ENCODE results near the gene DAND5. TPM values are rescaled to one million over a fixed set of nuclear protein-coding genes. Genes with fewer than 3 reads are reported as not detected.

Gene DAND5
- total and polyA plus RNA-seq, 2 of the 13 experiments (the other 11 are each of a cell fraction or from before 2014, with no cell fraction given) = 0.04 TPM; not detected in 1

DNA sequence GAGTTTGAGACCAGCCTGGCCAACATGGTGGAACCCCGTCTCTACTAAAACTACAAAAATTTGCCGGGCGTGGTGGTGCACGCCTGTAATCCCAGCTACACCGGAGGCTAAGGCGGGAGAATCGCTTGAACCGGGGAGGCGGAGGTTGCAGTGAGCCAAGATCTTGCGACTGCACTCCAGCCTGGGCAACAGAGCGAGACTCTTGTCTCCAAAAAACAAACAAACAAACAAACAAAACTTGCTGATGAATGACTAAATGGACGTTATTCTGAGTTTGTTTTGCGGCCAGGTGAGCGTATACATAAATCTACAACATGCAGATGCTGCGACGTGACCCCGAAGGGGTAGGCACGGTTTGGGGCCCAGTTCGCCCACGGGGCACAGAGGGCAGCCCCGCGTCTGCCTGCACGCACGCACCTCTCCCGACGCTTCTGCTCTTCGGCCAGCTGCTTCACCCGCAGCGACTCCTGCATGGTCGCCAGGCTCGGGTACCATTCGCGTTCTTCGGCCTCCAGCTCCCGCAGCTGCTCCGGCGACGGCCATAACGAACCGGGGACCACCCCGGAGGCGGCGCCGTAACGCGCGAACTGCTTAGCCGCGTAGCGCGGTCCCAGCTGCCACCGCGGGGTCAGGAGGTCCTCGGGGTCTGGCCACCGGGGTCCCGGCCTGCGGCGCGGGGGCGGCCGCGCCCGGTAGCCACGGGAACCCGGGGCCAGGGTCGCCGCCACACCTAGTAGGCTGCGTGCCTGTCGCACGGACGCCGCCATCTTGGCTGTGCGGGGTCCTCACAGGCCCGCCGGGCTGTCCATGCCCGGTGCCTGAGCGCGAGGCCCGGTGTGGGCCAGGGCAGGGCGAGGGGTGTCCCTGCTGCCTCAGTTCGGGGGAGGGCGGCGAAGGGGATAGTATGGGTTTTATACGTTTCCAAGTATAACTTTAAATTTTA, 12.7 kb upstream of the DAND5 start, which contains the start of gene GADD45GIP1 (continued):
- TF ChIP-seq NFIC (IDR thresholded peaks at IDR 0.05; ENCODE audit: low read length) (no peak; the same call in 1 of the 2 replicates), ZNF317 (CRISPR knock-in tag; IDR thresholded peaks at IDR 0.05) (no peak), NR2C2 (CRISPR knock-in tag; IDR thresholded peaks at IDR 0.05; ENCODE audit: borderline replicate concordance) (no peak; the same call in 1 of the 2 replicates), SOX5 (CRISPR knock-in tag; IDR thresholded peaks at IDR 0.05; ENCODE audit: borderline replicate concordance) (no peak), ZNF782 (CRISPR knock-in tag; IDR thresholded peaks at IDR 0.05; ENCODE audit: borderline replicate concordance) (no peak), ZNF451 (CRISPR knock-in tag; IDR thresholded peaks at IDR 0.05) (no peak), PCBP2 (optimal IDR thresholded peaks at IDR 0.05; ENCODE audit: low read depth, low read length, poor library complexity, severe bottlenecking) (no peak), ZNF891 (CRISPR knock-in tag; IDR thresholded peaks at IDR 0.05) (peak; percentile 82; the same call in 1 of the 2 replicates), KLF6 (CRISPR knock-in tag; IDR thresholded peaks at IDR 0.05) (peak; percentile 86; the same call in 1 of the 2 replicates), ZNF781 (CRISPR knock-in tag; IDR thresholded peaks at IDR 0.05; ENCODE audit: borderline replicate concordance, not compliant biosample characterization) (no peak), ZNF737 (CRISPR knock-in tag; IDR thresholded peaks at IDR 0.05; ENCODE audit: borderline replicate concordance) (peak; percentile 67; the same call in 1 of the 2 replicates), ZNF343 (CRISPR knock-in tag; IDR thresholded peaks at IDR 0.05) (no peak), ZNF274 (CRISPR knock-in tag; IDR thresholded peaks at IDR 0.05) (peak; percentile 59; the same call in 1 of the 2 replicates), CREM (IDR thresholded peaks at IDR 0.05) (no peak), CREM (CRISPR knock-in tag; IDR thresholded peaks at IDR 0.05) (no peak), FOXM1 (CRISPR knock-in tag; IDR thresholded peaks at IDR 0.05) (no peak)
- TF ChIP-seq, protein P1, sequence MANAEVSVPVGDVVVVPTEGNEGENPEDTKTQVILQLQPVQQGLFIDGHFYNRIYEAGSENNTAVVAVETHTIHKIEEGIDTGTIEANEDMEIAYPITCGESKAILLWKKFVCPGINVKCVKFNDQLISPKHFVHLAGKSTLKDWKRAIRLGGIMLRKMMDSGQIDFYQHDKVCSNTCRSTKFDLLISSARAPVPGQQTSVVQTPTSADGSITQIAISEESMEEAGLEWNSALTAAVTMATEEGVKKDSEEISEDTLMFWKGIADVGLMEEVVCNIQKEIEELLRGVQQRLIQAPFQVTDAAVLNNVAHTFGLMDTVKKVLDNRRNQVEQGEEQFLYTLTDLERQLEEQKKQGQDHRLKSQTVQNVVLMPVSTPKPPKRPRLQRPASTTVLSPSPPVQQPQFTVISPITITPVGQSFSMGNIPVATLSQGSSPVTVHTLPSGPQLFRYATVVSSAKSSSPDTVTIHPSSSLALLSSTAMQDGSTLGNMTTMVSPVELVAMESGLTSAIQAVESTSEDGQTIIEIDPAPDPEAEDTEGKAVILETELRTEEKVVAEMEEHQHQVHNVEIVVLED (CRISPR knock-in tag; IDR thresholded peaks at IDR 0.05; ENCODE audit: borderline replicate concordance) = peak; percentile 63; the same call in 1 of the 2 replicates
- TF ChIP-seq, protein P2, sequence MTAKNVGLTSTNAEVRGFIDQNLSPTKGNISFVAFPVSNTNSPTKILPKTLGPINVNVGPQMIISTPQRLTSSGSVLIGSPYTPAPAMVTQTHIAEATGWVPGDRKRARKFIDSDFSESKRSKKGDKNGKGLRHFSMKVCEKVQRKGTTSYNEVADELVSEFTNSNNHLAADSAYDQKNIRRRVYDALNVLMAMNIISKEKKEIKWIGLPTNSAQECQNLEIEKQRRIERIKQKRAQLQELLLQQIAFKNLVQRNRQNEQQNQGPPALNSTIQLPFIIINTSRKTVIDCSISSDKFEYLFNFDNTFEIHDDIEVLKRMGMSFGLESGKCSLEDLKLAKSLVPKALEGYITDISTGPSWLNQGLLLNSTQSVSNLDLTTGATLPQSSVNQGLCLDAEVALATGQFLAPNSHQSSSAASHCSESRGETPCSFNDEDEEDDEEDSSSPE (CRISPR knock-in tag; IDR thresholded peaks at IDR 0.05) = peak; percentile 50; the same call in 1 of the 2 replicates
- TF ChIP-seq, protein P3, sequence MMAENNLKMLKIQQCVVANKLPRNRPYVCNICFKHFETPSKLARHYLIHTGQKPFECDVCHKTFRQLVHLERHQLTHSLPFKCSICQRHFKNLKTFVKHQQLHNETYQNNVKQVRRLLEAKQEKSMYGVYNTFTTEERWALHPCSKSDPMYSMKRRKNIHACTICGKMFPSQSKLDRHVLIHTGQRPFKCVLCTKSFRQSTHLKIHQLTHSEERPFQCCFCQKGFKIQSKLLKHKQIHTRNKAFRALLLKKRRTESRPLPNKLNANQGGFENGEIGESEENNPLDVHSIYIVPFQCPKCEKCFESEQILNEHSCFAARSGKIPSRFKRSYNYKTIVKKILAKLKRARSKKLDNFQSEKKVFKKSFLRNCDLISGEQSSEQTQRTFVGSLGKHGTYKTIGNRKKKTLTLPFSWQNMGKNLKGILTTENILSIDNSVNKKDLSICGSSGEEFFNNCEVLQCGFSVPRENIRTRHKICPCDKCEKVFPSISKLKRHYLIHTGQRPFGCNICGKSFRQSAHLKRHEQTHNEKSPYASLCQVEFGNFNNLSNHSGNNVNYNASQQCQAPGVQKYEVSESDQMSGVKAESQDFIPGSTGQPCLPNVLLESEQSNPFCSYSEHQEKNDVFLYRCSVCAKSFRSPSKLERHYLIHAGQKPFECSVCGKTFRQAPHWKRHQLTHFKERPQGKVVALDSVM (CRISPR knock-in tag; IDR thresholded peaks at IDR 0.05) = peak; percentile 36; the same call in 1 of the 2 replicates
- TF ChIP-seq, protein P4, sequence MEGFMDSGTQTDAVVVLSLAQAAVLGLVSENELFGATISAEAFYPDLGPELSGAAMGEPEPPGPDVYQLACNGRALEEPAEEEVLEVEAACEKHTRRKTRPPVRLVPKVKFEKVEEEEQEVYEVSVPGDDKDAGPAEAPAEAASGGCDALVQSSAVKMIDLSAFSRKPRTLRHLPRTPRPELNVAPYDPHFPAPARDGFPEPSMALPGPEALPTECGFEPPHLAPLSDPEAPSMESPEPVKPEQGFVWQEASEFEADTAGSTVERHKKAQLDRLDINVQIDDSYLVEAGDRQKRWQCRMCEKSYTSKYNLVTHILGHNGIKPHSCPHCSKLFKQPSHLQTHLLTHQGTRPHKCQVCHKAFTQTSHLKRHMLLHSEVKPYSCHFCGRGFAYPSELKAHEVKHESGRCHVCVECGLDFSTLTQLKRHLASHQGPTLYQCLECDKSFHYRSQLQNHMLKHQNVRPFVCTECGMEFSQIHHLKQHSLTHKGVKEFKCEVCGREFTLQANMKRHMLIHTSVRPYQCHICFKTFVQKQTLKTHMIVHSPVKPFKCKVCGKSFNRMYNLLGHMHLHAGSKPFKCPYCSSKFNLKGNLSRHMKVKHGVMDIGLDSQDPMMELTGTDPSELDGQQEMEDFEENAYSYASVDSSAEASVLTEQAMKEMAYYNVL (CRISPR knock-in tag; IDR thresholded peaks at IDR 0.05; ENCODE audit: borderline replicate concordance) = no peak
- TF ChIP-seq, protein P5, sequence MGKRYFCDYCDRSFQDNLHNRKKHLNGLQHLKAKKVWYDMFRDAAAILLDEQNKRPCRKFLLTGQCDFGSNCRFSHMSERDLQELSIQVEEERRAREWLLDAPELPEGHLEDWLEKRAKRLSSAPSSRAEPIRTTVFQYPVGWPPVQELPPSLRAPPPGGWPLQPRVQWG (CRISPR knock-in tag; IDR thresholded peaks at IDR 0.05; ENCODE audit: borderline replicate concordance, low read depth) = no peak

Data from HepG2 (cell line).